ENCODE data around the gene MGAT5B.

DNA sequence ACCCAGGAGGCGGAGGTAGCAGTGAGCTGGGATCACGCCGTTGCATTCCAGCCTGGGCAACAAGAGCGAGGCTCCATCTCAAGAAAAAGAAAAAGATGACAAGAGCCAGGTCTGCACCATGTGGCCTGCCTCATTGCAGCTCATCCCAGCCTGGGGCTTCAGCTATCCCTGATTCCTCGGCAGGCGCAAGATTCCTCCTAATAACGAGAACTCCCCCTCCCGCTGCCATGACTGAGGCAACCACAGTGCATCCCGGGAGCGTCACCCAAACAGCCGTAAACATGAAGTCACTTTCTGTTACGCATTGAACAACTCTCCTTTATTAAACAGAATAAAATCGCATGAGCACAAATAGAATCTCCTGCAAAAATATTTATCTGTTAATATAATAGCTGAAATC, 120.6 kb downstream of the MGAT5B start:
- TF ChIP-seq EZH2 (IDR thresholded peaks at IDR 0.05; ENCODE audit: insufficient read depth, poor library complexity, severe bottlenecking), result no peak
- no peak for TF ChIP-seq EZH2phosphoT487 (IDR thresholded peaks at IDR 0.05; ENCODE audit: insufficient read depth, low read depth)
